Stimulated activated naive CD8-positive, alpha-beta T cell treated with anti-CD3 and anti-CD28 coated beads, Interleukin-15, Interleukin-2, amounts not matched to agents 100 ng/mL and 50 ng/mL, for 24 hours (primary cell): ENCODE results near the gene RERG.
A peak's percentile ranks its signal among the peaks of the same experiment; 100 is the strongest.
"Not testable (repeated sequence)": the region's sequence is repeated elsewhere in the genome, so short reads cannot be mapped to it uniquely, and the experiment has no call there.

ENCODE experiments used
- H3K27ac Mint-ChIP-seq: one replicate; pipeline ENCODE4 v1.8.0; 2021; ENCODE audit warnings: mild to moderate bottlenecking, mixed read lengths
- H3K27me3 Mint-ChIP-seq: one replicate; pipeline ENCODE4 v1.8.0; 2021; ENCODE audit warnings: mixed read lengths
- H3K36me3 Mint-ChIP-seq: one replicate; pipeline ENCODE4 v1.8.0; 2021; ENCODE audit warnings: low read depth, mixed read lengths
- H3K4me1 Mint-ChIP-seq: one replicate; pipeline ENCODE4 v1.8.0; 2021; ENCODE audit warnings: low read depth, mixed read lengths
- H3K4me3 Mint-ChIP-seq: one replicate; pipeline ENCODE4 v1.8.0; 2021; ENCODE audit warnings: mild to moderate bottlenecking, mixed read lengths
- H3K9me3 Mint-ChIP-seq: one replicate; pipeline ENCODE4 v1.8.0; 2021; ENCODE audit warnings: mixed read lengths

The RERG gene

GRCh38 chr12:15090441-15090840 is 130.8 kb downstream of the RERG start:
- H3K27me3 Mint-ChIP-seq, result peaks cover 21% of the 10 kb centered on the region

GRCh38 chr12:15088105-15088504 is 133.1 kb downstream of the RERG start:
- no peaks in the 10 kb centered on the region for H3K36me3 Mint-ChIP-seq
- no peaks in the 10 kb centered on the region for H3K9me3 Mint-ChIP-seq
- H3K27ac Mint-ChIP-seq, result no peak overlapping the region
- peaks cover 21% of the 10 kb centered on the region for H3K27me3 Mint-ChIP-seq
- peaks cover 6% of the 10 kb centered on the region for H3K4me1 Mint-ChIP-seq
- no peak overlapping the region for H3K4me3 Mint-ChIP-seq

More at GRCh38 chr12:15090441-15090840, 130.8 kb downstream of the RERG start:
- H3K4me1 Mint-ChIP-seq, result peaks cover 6% of the 10 kb centered on the region
- H3K9me3 Mint-ChIP-seq, result no peaks in the 10 kb centered on the region
- H3K4me3 Mint-ChIP-seq, result no peak overlapping the region
- H3K36me3 Mint-ChIP-seq, result no peaks in the 10 kb centered on the region
- no peak overlapping the region for H3K27ac Mint-ChIP-seq

DNA sequence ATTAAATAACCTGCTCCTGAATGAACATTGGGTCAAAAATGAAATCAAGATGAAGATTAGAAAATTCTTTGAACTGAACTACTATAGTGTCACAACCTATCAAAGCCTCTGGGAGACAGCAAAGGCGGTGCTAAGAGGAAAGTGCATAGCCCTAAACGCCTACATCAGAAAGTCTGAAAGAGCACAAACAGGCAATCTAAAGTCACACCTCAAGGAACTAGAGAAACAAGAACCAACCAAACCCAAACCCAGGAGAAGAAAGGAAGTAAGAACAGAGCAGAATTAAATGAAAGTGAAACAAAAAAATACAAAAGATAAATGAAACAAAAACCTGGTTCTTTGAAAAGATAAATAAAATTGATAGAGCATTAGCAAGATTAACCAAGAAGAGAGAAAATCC is 143.5 kb downstream of the RERG start:
- peaks cover 13% of the 10 kb centered on the region for H3K4me1 Mint-ChIP-seq
- H3K36me3 Mint-ChIP-seq, H3K27me3 Mint-ChIP-seq, H3K9me3 Mint-ChIP-seq: not testable (repeated sequence)
- H3K27ac Mint-ChIP-seq, result peak overlapping the region; percentile 36
- H3K4me3 Mint-ChIP-seq, result peak overlapping the region; percentile 2

GRCh38 chr12:15074351-15074750 is 146.9 kb downstream of the RERG start:
- H3K4me1 Mint-ChIP-seq, result peaks cover 13% of the 10 kb centered on the region
- H3K36me3 Mint-ChIP-seq, result no peaks in the 10 kb centered on the region
- H3K9me3 Mint-ChIP-seq, result no peaks in the 10 kb centered on the region
- peaks cover 14% of the 10 kb centered on the region for H3K27me3 Mint-ChIP-seq
- no peak overlapping the region for H3K27ac Mint-ChIP-seq
- H3K4me3 Mint-ChIP-seq, result no peak overlapping the region

DNA sequence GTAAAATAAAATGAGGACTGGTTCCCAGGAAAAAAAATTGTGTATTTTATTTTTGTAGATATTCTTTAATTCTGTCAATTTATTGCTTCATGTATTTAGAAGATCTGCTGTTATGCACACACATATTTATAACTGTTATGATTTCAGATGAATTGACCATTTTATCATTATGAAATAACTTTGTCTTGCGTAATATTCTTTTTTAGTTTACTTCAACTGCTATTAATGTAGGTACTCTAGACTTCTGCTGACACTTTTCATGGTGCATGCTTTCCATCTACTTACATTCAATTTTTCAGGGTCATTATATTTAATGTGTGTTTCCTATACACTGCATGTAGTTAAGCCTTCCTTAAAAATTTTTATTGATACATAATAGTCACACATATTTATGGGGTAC is 162.1 kb downstream of the RERG start:
- Mint-ChIP-seq H3K9me3 (no peaks in the 10 kb centered on the region), H3K27ac (no peak overlapping the region)

More for the DNA sequence above, 162.1 kb downstream of the RERG start:
- no peaks in the 10 kb centered on the region for H3K36me3 Mint-ChIP-seq
- no peak overlapping the region for H3K4me3 Mint-ChIP-seq
- H3K27me3 Mint-ChIP-seq, result peaks cover 14% of the 10 kb centered on the region
- no peaks in the 10 kb centered on the region for H3K4me1 Mint-ChIP-seq
